GM12873 (cell line): ENCODE measurements around the gene TRPM3.

ENCODE experiments used
- CTCF ChIP-seq: IDR thresholded peaks from 2 replicates; pipeline ENCODE4 v1.5.1; 2012; ENCODE audit warnings: low read depth, mild to moderate bottlenecking, moderate library complexity, low read length, control low read depth; ENCODE audit not compliant: insufficient read depth; ENCODE audit errors: missing control alignments

The TRPM3 gene

DNA sequence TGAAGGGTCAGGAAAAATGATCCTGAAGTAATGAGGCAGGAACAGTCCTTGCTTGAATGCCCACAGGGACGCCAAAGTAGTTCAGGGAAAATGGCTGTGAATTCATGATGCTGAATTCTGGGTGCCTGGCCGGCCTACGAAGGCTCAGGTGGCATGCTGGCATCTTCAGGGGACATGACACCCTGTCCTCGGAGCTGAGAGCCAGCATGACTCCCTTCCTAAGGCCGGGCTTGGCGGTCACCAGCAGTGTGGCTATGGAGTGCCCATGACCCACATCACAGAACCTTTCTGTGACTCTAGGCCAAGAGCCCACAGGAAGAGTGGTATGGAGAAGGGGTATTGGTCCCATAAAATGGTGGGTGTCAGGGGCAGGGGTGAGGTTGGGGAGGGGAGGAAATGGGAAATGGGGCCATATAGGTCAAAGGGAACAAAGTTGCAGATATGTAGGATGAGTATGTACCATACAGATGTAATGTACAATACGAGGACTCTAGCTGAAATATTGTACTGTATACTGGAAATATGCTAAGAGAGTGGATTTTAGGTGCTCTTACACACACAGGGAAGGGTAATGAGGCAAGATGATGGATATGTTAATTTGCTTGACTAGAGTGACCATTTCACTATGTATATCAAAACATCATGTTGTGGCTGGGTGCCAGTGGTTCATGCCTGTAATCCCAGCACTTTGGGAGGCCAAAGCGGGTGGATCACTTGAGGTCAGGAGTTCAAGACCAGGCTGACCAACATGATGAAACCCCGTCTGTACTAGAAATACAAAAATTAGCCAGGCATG, 504.2 kb downstream of the TRPM3 start:
- TF ChIP-seq CTCF: no peak

DNA sequence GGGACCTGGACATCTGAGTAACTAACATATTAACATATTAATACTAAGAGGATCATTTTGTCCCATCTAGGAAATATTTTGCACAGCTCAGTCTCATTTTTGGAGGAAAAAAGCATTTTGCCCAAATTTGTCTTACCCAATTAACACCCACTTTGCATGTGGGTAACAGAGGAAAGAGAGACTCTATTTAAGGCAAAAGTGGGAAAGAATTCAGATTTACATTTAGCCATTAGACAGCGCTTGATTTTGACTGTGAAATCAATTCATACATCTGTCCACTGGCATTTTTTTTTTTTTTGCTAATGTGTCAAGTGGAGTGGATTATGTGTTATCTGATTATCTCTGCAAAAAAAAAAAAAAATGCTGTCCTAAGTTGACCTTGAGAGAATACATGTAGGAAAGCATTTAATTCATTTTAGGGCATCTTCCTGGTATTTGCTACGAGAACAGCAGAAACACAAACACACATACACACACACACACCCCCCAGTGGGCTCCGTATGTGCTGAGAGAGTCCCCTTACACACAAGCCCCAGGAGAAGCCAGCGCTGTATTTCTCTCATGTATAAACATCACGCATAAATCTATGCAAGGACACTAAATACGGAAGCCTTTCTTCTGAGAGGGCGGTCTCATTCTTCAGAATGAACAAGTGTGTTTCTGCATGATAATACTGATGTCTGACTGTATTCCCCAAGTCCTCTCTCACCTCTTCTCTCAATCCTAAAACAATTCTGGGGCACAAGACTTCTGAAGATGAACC, 505.0 kb downstream of the TRPM3 start:
- no peak for TF ChIP-seq CTCF

DNA sequence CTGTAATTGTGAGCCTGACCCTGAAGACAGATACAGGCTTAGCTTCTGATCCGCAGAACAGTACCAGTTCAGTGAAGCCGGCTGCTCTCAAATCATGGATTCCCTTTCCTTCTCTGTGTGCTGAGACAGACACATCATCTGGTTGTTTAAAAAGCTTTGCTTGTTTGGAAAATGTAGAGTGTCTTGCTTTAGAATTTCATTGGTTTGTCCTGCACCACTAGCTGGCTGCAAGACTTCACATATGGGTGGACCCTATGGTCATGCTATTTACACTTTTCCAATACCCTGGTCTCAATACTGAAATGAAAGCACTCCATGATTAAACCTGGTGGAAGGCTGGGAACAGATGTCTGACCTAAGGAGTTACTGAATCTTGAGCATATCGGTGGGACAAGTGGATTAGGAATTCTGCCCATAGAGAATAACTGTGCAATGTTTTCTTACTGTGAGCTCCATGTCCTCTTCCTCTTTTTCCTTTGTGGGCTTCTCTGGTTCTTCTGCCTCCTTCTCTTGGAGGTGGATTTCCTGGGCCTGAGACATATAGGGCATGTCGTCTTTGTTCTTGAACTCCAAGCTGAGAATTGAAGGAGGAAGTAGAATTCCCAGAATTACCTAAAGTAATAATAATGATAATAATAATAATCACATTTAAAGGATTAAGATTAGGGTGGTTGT, 505.8 kb downstream of the TRPM3 start:
- TF ChIP-seq CTCF: no peak

GRCh38 chr9:70614786-70615463, 506.5 kb downstream of the TRPM3 start:
- no peak for TF ChIP-seq CTCF

- no peak for TF ChIP-seq CTCF
Measured at GRCh38 chr9:70613024-70613768, 508.2 kb downstream of the TRPM3 start.

- no peak for TF ChIP-seq CTCF
Measured at GRCh38 chr9:70610287-70610644, 511.2 kb downstream of the TRPM3 start.
